Stimulated activated CD4-positive, alpha-beta T cell treated with anti-CD3 and anti-CD28 coated beads, Interleukin-4, amount 100 ng/mL, for 48 hours (primary cell): ENCODE measurements around the gene HID1.

Experiments
- DNase-seq, 2 donors: peaks; one replicate each; pipeline ENCODE4 v3.0.0-alpha.2; 2020; ENCODE audit warnings: low read depth in 2 of 2

The HID1 gene

GRCh38 chr17:74949455-74950115, 23.0 kb downstream of the HID1 start:
- no peak for DNase-seq

- no peak for DNase-seq
Measured at GRCh38 chr17:74947041-74947754, 25.4 kb downstream of the HID1 start.

- no peak for DNase-seq
Measured at GRCh38 chr17:74946641-74947040, 25.9 kb downstream of the HID1 start.

GRCh38 chr17:74945543-74945942, 27.0 kb downstream of the HID1 start:
- no peak for DNase-seq

GRCh38 chr17:74943808-74944522, 28.6 kb downstream of the HID1 start:
- DNase-seq, result no peak

- no peak for DNase-seq
Measured at GRCh38 chr17:74941128-74941725, 31.3 kb downstream of the HID1 start.

GRCh38 chr17:74939534-74939933, 33.0 kb downstream of the HID1 start:
- no peak for DNase-seq

GRCh38 chr17:74938194-74938950, 34.2 kb downstream of the HID1 start:
- no peak for DNase-seq

GRCh38 chr17:74937064-74938051, 35.2 kb downstream of the HID1 start:
- no peak for DNase-seq

- no peak for DNase-seq
Measured at GRCh38 chr17:74936470-74936799, 36.1 kb downstream of the HID1 start.

GRCh38 chr17:74935585-74936469, 36.7 kb downstream of the HID1 start, which contains the start of gene OTOP3:
TSS of gene OTOP3 (plus strand) at chr17:74935898. CDS start at chr17:74935922, 24 bp downstream.
- no peak for DNase-seq

GRCh38 chr17:74935048-74935447, 37.5 kb downstream of the HID1 start:
- no peak for DNase-seq

GRCh38 chr17:74930535-74931036, 42.0 kb downstream of the HID1 start:
- no peak for DNase-seq

- no peak for DNase-seq
Measured at GRCh38 chr17:74928786-74929185, 43.8 kb downstream of the HID1 start.

GRCh38 chr17:74925242-74925641, 47.3 kb downstream of the HID1 start:
- no peak for DNase-seq

- DNase-seq, result peak in 1 of 2 donors; percentile 10
Measured at GRCh38 chr17:74924250-74924948, 48.2 kb downstream of the HID1 start, which contains the start of gene OTOP2. TSS of gene OTOP2 (plus strand) at chr17:74924273. CDS start at chr17:74924633, 360 bp downstream.

GRCh38 chr17:74923538-74924249, 48.9 kb downstream of the HID1 start:
- DNase-seq, result peak; percentile 71 to 81
